ENCODE results near the gene ISYNA1. TPM values are rescaled to one million over a fixed set of nuclear protein-coding genes. Genes with fewer than 3 reads are reported as not detected.

The ISYNA1 gene
- total and polyA plus RNA-seq, 2 of the 13 experiments (the other 11 are each of a cell fraction or from before 2014, with no cell fraction given) = 29.6 to 48.5 TPM

- TF ChIP-seq NFAT5 (CRISPR knock-in tag; IDR thresholded peaks at IDR 0.05) (no peak), PHF5A (CRISPR knock-in tag; IDR thresholded peaks at IDR 0.05; ENCODE audit: low read depth, unreplicated experiment) (no peak), KLF15 (CRISPR knock-in tag; IDR thresholded peaks at IDR 0.05; ENCODE audit: borderline replicate concordance) (no peak), ZNF30 (CRISPR knock-in tag; IDR thresholded peaks at IDR 0.05) (no peak), KDM1A (CRISPR knock-in tag; IDR thresholded peaks at IDR 0.05) (0 out of 2 replicates have a peak, but pooled peaks have one; percentile 1), ZSCAN5A (CRISPR knock-in tag; IDR thresholded peaks at IDR 0.05; ENCODE audit: borderline replicate concordance) (no peak), RFX5 (IDR thresholded peaks at IDR 0.05; ENCODE audit: low read depth, low read length) (no peak), SMYD3 (CRISPR knock-in tag; IDR thresholded peaks at IDR 0.05) (no peak), SNAI1 (CRISPR knock-in tag; IDR thresholded peaks at IDR 0.05; ENCODE audit: borderline replicate concordance) (no peak), ELF1 (CRISPR knock-in tag; IDR thresholded peaks at IDR 0.05) (no peak), CCDC6 (CRISPR knock-in tag; IDR thresholded peaks at IDR 0.05) (no peak), ZBTB4 (CRISPR knock-in tag; IDR thresholded peaks at IDR 0.05; ENCODE audit: borderline replicate concordance) (no peak), FUBP1 (CRISPR knock-in tag; IDR thresholded peaks at IDR 0.05; ENCODE audit: borderline replicate concordance) (no peak), DMTF1 (CRISPR knock-in tag; IDR thresholded peaks at IDR 0.05) (no peak)
Observed at GRCh38 chr19:18396471-18397241, 41.3 kb downstream of the ISYNA1 start (continued).
